Measurements from ENCODE around the gene HIGD1B. TPM values are rescaled to one million over a fixed set of nuclear protein-coding genes. Genes with fewer than 3 reads are reported as not detected.

HIGD1B gene
- total and polyA plus RNA-seq, 2 of the 13 experiments (the other 11 are each of a cell fraction or from before 2014, with no cell fraction given) = not detected

GRCh38 chr17:44862278-44862914 is 14.7 kb downstream of the HIGD1B start (continued):
- TF ChIP-seq YEATS2 (CRISPR knock-in tag; IDR thresholded peaks at IDR 0.05; ENCODE audit: borderline replicate concordance) (no peak), ZNF382 (CRISPR knock-in tag; IDR thresholded peaks at IDR 0.05; ENCODE audit: borderline replicate concordance) (no peak), GATAD1 (CRISPR knock-in tag; IDR thresholded peaks at IDR 0.05) (no peak), GFI1 (CRISPR knock-in tag; IDR thresholded peaks at IDR 0.05; ENCODE audit: borderline replicate concordance) (peak; percentile 85), NFE2L2 (IDR thresholded peaks at IDR 0.05; ENCODE audit: low read length) (no peak), STAG1 (CRISPR knock-in tag; IDR thresholded peaks at IDR 0.05) (no peak), NAIF1 (CRISPR knock-in tag; IDR thresholded peaks at IDR 0.05; ENCODE audit: borderline replicate concordance) (no peak), ZBTB25 (CRISPR knock-in tag; IDR thresholded peaks at IDR 0.05) (no peak), IKZF1 (IDR thresholded peaks at IDR 0.05) (no peak), ZNF550 (CRISPR knock-in tag; IDR thresholded peaks at IDR 0.05; ENCODE audit: borderline replicate concordance) (no peak), ZNF232 (CRISPR knock-in tag; IDR thresholded peaks at IDR 0.05; ENCODE audit: borderline replicate concordance) (0 out of 2 replicates have a peak, but pooled peaks have one; percentile 27), ZMYM3 (CRISPR knock-in tag; IDR thresholded peaks at IDR 0.05) (peak; percentile 96), YY1 (IDR thresholded peaks at IDR 0.05; ENCODE audit: insufficient read depth, insufficient replicate concordance, low read depth, low read length) (no peak), JUNB (CRISPR knock-in tag; IDR thresholded peaks at IDR 0.05; ENCODE audit: borderline replicate concordance) (no peak), SMYD3 (CRISPR knock-in tag; IDR thresholded peaks at IDR 0.05) (no peak), PHB2 (IDR thresholded peaks at IDR 0.05; ENCODE audit: partially characterized antibody) (no peak), ZSCAN9 (CRISPR knock-in tag; IDR thresholded peaks at IDR 0.05; ENCODE audit: borderline replicate concordance) (no peak), ZNF260 (CRISPR knock-in tag; IDR thresholded peaks at IDR 0.05; ENCODE audit: borderline replicate concordance, low read depth) (no peak), ZNF770 (CRISPR knock-in tag; IDR thresholded peaks at IDR 0.05) (peak; percentile 99), DNMT1 (CRISPR knock-in tag; IDR thresholded peaks at IDR 0.05) (no peak), RBFOX2 (IDR thresholded peaks at IDR 0.05; ENCODE audit: low read depth, low read length) (no peak), ZNF333 (CRISPR knock-in tag; IDR thresholded peaks at IDR 0.05; ENCODE audit: borderline replicate concordance) (no peak), ZNF644 (CRISPR knock-in tag; IDR thresholded peaks at IDR 0.05; ENCODE audit: low read depth) (no peak), TP53 (CRISPR knock-in tag; conservative IDR thresholded peaks at IDR 0.05) (no peak), ZMAT3 (CRISPR knock-in tag; conservative IDR thresholded peaks at IDR 0.05) (no peak)
- TF ChIP-seq, protein P1, sequence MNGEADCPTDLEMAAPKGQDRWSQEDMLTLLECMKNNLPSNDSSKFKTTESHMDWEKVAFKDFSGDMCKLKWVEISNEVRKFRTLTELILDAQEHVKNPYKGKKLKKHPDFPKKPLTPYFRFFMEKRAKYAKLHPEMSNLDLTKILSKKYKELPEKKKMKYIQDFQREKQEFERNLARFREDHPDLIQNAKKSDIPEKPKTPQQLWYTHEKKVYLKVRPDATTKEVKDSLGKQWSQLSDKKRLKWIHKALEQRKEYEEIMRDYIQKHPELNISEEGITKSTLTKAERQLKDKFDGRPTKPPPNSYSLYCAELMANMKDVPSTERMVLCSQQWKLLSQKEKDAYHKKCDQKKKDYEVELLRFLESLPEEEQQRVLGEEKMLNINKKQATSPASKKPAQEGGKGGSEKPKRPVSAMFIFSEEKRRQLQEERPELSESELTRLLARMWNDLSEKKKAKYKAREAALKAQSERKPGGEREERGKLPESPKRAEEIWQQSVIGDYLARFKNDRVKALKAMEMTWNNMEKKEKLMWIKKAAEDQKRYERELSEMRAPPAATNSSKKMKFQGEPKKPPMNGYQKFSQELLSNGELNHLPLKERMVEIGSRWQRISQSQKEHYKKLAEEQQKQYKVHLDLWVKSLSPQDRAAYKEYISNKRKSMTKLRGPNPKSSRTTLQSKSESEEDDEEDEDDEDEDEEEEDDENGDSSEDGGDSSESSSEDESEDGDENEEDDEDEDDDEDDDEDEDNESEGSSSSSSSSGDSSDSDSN (CRISPR knock-in tag; IDR thresholded peaks at IDR 0.05) = no peak
- TF ChIP-seq, protein P2, sequence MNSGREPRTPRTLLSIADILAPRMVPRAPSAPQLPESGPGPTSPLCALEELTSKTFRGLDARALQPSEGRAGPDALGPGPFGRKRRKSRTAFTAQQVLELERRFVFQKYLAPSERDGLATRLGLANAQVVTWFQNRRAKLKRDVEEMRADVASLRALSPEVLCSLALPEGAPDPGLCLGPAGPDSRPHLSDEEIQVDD (CRISPR knock-in tag; IDR thresholded peaks at IDR 0.05; ENCODE audit: borderline replicate concordance) = no peak

All from HepG2 (cell line).